GM11168 (cell line): ENCODE results near the gene FGF18.
"Not testable (repeated sequence)": the region's sequence is repeated elsewhere in the genome, so short reads cannot be mapped to it uniquely, and the experiment has no call there.

Experiments
- in situ Hi-C: fragments of 300-500 bp; cut with MboI; formaldehyde crosslinking; loops from one replicate; pipeline ENCODE4 v1.12.0; 2022; ENCODE audit warnings: low sequenced_read_pairs; ENCODE audit not compliant: unreplicated experiment

The FGF18 gene

DNA sequence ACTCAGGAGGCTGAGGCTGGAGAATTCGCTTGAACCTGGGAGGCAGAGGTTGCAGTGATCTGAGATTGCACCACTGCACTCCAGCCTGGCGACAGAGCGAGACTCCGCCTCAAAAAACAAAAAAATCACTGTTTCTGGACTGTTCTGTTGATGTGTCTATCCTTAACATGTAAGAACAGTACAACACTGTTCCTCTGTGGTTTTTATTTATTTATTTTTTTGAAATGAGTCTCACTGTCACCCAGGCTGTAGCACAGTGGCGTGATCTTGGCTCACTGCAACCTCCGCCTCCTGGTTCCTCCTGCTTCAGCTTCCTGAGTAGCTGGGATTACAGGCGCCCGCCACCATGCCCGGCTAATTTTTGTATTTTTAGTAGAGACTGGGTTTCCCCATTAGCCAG lies 20.8 kb upstream of the FGF18 start:
- in situ Hi-C loops, result not testable (repeated sequence)

DNA sequence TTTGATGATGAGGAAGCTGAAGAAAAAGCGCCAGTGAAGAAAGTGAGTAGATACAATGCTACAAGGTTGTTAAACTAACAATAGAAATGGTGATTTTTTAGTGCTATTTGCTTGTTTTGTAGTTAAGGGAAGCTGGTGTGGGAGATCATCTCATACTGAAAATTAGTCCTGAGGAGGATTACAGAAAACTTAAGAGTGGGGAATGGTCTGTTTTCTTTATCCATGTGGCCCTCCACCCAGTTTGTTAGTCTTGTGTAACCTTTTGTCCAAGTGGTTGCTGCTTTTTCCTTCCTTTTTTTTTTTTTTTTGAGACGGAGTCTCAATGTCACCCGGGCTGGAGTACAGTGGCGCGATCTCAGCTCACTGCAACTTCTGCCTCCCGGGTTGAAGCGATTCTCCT lies 19.3 kb upstream of the FGF18 start:
- in situ Hi-C loops, result no loop called here

DNA sequence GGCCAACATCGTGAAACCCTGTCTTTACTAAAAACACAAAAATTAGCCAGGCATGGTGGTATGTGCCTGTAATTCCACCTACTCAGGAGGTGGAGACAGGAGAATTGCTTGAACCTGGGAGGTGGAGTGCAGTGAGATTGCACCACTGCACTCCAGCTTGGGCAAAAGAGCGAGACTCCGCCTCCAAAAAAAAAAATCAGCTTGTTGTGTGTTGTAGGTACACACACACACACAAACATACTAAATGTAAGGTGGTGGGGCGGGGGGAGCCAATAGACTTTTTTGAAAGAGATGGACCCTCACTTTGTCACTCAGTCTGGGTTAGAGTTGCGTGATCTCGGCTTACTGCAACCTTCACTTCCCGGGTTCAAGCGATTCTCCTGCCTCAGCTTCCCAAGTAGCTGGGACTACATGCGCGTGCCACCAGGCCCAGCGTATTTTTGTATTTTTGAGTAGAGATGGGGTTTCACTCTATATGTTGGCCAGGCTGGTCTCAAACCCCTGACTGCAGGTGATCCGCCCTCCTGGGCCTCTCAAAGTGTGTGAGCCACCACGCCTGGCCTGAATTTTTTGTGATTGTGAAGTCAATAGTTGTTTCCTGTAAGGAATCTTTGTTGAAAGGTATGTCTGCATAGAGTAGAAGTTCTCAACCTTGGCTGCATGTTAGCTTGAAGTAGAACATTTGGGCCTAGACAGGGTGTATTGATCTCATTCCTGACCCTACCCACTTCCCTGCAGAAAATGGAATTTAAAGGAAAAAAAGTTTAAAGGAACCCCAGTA lies 18.1 kb upstream of the FGF18 start:
- in situ Hi-C loops, result no loop called here

DNA sequence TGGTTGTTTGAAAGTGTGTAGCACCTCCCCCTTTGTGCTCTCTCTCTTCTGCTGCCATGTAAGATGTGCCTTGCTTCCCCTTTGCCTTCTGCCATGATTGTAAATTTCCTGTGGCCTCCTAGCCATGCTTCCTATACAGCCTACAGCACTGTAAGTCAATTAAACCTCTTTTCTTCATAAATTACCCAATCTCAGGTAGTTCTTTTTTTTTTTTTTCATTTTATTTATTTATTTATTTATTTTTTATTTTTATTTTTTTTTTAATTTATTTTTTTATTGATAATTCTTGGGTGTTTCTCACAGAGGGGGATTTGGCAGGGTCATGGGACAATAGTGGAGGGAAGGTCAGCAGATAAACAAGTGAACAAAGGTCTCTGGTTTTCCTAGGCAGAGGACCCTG lies 16.7 kb upstream of the FGF18 start:
- in situ Hi-C loops, result not testable (repeated sequence)

DNA sequence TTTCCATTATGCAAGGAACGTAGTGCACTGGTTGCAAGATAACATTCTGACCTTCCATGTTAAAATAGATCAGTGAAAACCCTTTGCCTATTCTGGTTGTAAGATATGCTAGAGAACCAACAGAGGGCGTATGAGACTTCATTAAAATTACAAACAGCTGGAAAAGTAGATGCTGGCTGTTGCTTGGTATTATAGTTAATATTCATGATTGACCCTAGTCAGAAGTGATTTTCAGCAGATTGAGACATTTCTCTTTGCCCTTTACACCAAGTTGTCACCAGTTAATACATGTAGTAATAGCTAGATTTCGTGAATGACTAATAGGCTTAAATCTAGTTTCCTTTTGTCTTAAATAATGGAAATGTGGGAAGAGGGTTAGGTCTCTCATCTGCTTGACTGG lies 13.8 kb upstream of the FGF18 start:
- in situ Hi-C loops, result no loop called here

DNA sequence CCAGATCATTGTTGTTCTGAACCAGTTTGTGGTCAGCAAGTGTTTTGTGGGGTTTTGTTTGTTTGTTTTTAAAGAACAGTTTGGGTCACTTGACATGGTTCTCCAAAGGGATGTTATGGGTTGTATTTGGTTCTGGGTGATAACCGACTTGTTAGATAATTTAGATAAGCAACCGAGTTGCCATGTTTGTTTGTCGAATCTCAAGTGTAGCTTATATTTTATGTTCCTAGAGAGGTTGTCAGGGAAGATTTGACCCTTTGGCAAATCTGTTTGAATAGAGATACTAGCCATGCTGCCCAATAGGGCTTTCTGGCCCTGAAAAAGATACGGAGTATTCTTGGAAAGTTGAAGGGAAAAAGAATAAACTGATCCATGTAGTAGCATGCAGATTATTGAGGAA lies 12.2 kb upstream of the FGF18 start:
- in situ Hi-C loops, result no loop called here

DNA sequence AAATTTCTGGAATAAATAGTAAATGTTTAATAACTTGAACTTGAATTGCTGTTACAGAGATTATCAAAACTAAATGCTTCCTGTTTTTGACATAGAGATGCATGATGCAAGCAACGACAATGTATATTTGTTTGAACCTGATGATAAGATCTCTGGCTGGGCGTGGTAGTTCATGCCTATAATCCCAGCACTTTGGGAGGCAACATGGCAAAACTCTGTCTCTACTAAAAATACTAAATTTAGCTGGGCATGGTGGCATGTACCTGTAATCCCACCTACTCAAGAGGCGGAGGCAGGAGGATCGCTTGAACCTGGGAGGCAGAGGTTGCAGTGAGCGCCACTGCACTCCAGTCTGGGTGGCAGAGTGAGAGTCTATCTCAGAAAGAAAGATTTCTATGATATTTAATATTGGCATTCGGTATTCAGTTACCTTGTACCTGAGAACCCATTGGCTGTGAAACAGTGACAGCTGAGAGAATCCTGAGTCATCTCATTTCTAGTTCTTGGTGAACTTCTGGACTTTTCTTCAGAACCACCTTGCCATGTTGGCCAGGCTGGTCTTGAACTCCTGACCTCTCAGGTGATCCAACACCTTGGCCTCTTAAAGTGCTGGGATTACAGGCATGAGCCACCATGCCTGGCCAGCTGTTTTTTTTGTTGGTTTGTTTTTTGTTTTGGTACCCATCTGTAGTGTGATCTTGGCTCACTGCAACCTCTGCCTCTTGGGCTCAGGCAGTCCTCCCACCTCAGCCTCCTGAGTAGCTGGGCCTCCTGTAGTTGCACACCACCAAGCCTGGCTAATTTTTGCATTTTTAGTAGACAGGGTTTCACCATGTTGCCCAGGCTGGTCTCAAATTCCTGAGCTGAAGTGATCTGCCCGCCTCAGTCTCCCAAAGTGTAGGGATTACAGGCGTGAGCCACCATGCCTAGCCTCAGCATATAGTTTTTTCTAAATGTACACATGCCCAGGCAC lies 10.0 kb upstream of the FGF18 start:
- in situ Hi-C loops, result no loop called here

DNA sequence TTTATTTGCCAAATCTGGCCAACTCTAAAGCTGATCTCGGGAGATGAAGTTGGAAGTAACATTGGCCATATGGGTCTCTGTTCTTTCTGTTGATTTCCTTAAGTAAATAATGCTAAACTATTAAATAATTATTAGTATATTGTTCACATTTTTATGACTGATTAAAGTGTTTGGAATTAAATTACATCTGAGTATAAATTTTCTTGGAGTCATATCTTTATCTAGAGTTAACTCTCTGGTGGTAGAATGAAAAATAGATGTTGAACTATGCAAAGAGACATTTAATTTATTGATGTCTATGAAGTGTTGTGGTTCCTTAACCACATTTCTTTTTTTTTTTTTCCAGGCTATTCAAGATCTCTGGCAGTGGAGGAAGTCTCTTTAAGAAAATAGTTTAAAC lies 9.3 kb upstream of the FGF18 start:
- in situ Hi-C loops, result no loop called here

DNA sequence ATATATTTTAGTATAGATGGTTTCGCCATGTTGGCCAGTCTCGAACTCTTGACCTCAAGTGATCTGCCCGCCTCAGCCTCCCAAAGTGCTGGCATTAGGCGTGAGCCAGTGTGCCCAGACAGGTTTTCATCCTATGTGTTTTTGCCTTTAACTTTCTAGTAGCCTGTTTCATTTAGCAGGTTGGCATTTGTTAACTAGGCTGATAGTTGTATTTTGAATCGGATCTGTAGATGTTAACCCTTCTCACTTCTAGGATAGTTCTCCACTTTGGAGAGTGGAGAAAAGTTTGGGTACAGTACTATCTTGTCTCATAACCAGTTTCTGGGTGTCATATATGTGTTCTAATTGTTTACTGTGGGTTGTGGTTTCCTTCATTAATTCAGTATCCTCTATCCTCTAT lies 7.3 kb upstream of the FGF18 start:
- in situ Hi-C loops, result no loop called here

DNA sequence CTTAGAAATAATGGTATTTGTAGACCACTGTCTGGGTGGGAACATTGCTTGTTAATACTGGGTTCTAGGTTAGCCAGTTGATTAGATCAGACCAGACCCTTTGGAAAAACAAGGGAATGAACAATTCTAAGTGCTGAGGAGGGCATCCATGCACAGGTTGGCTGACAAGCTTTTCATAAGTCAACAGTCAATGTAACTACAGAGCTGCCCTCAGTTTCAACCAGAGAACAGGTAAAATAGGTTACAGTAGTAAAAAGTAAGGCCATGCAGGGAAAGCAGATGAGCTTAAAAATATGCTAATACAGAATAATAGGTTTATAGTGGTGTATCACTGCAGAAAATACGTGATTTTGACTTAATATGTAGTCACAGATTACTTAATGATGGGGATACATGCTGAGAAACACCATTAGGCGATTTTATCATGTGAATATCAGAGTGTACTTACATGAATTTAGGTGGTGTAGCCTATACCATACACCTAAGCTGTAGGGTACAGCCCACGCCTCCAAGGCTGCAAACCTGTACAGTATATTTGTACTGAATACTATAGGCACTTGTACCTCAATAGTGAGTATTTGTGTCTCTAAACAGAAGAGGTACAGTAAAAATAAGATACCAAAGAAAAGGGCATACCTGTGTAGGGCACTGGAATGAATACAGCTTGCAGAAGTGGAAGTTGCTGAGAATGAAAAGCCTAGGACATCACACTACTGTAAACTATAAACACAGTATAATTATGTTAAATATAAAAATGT lies 6.1 kb upstream of the FGF18 start:
- in situ Hi-C loops, result no loop called here

DNA sequence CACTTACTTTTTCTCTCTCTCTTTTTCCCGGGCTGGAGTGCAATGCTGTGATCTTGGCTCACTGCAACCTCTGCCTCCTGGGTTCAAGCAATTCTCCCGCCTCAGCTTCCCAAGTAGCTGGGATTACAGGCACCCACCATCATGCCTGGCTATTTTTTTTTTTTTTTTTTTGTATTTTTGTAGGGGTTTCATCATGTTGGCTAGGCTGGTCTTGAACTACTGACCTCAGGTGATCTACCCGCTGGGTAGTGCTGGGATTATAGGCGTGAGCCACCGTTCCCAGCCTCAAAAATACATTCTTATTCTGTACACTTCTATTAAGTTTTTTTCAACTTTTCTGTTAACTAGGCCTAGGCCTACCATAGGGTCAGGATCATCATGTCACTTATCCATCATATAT lies 5.5 kb upstream of the FGF18 start:
- in situ Hi-C loops, result not testable (repeated sequence)

DNA sequence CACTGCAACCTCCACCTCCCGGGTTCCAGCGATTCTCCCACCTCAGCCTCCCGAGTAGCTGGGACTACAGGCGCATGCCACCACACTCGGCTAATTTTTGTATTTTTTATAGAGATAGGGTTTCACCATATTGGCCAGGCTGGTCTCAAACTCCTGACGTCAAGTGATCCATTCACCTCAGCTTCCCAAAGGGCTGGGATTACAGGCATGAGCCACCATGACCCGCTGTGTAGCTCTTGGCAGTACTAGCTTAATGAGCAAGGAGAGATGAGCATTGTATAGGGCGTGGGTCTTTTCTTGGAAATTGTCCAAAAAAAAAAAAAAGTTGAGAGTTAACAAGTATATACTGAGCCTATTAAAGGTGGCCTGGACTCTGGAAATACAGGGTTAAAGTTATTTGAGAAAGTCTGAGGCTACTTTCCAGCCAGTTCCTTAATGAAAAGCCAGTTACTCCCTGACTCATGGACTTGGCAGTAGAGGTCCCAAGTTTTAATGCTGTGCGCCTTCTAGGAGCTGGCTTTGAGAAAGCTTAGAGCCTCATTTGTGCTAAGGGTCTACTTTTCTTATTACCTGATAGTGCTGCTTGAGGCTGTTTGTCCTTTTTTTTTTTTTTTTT lies 4.2 kb upstream of the FGF18 start:
- in situ Hi-C loops, result no loop called here

DNA sequence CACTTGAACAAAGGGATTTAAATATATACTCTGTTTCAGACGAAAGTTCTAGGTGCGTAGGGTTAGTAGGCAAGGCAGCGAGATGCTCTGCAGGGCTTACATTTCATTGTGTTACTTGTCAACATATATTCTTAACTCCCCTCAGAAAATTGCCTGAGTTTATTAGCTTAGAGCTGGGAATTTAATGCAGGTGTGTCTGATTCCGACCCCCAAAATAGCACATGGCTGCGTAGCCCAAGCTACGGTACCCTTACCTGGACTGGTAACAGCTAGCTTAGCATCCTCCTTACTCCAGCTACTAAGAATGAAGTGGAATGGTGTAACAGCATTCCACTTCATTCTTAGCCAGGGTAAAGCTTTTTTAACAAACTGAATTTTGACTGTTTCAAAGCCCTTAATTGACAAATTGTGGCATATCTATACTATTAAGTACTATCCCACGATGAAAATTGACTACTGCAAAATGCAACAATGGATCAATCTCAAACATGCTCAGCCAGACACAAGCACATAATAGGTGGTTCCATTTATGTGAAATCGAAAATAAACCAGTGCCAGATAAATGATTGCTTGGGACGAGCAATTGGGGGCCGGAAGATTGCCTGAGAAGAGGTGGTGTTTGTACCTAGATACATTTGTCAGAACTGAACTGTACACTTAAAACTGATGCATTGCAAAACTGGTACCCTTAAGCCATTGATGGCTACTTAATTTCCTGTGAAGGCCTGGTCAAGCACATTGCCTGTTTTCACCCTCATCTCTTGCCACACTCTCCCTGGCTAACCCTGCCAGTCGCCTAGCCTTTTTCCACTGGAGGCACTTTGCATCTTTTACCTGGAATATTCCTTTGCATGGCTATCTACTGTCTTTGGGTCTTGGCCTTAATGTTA lies 3.0 kb upstream of the FGF18 start:
- in situ Hi-C loops, result no loop called here

DNA sequence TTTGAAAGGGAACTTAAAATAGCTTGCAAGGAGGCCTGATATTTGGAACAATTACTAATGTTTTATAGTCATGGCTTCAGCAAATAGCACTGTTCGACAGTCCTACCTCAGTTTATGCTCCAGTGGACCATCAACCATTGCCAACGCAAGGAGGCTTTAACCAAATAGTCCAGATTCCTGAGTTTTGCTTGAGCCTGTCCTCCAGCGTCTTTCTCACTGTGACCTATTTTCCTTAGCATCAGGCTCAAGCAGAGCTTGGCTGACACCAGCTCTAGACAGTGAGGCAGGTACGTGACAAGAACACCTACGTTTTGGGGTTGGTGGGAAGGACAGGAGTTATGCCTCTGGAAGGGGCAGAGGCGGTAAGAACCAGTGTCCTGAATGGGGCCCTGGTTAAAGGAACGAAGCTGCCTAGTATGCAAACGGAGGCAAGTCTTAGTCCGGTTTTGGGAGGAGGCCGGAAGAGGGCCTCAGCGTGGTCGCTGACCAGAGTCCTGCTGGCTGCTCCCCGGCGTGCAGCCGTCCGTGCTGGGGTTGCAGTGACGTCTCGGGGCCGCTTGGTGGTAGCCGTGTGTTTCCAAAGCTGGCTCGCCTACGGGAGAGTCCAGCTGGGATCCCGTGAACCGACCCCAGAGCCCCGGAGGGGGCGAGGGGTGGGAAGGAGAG lies 998 bp upstream of the FGF18 start:
- in situ Hi-C loops, result no loop called here

DNA sequence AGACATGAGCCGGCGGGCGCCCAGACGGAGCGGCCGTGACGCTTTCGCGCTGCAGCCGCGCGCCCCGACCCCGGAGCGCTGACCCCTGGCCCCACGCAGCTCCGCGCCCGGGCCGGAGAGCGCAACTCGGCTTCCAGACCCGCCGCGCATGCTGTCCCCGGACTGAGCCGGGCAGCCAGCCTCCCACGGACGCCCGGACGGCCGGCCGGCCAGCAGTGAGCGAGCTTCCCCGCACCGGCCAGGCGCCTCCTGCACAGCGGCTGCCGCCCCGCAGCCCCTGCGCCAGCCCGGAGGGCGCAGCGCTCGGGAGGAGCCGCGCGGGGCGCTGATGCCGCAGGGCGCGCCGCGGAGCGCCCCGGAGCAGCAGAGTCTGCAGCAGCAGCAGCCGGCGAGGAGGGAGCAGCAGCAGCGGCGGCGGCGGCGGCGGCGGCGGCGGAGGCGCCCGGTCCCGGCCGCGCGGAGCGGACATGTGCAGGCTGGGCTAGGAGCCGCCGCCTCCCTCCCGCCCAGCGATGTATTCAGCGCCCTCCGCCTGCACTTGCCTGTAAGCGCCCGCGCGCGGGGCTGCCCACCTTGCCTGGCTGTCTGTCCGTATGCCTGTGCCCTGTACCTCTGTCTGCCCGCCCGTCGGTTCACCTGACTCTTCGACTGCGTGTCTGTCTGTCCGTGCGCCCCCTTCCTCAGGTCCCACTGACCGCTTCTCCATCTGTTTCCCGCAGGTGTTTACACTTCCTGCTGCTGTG lies 412 bp downstream of the FGF18 start:
- in situ Hi-C loops, result no loop called here

DNA sequence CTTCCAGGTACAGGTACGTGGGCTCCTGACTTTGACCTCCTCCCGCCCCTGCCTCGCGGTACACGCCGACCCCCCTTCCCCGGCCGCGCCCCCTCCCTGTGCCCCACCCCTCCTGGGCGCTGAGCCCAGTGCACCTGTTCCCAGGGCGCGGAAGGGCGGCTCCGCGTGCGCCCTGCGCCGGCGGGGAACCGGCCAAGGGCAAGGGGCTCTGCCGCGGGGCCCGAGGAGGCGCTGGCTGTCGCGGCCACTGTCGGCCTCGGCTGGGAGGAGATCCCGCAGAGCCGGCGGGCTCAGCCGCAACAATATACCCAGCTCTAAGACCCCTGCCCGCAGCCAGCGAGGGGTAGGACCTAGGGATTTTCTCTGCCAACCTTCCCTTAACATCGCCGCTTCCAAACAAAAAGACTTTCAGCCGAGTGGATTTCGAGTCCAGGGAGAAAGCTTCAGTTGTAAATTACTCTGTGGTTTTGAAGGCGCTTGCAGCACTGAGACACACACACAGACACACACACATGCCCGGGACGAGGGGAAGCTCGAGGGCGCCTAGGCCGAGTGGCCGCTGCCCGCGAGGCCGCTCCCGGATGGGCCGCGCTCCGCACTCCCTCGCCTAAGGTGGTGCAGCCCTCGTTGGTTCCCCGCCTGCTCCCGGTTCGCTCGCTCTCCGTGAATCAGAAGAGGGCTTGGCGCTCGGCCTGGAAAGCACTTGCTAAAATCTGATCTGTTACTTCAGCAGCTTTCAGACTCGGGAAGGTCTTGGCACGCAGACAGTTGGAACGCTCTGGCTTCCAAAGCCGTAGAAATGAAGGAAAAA lies 1.2 kb downstream of the FGF18 start:
- in situ Hi-C loops, result no loop called here
